HG03565 (cell line): Measurements from ENCODE around the gene PHACTR1.

Experiments used
- ATAC-seq: cut with Tn5 transposase; IDR thresholded peaks from one replicate; pipeline ENCODE4 v1.9.1; 2021; ENCODE audit warnings: mild to moderate bottlenecking, moderate library complexity; ENCODE audit not compliant: unreplicated experiment

The PHACTR1 gene

DNA sequence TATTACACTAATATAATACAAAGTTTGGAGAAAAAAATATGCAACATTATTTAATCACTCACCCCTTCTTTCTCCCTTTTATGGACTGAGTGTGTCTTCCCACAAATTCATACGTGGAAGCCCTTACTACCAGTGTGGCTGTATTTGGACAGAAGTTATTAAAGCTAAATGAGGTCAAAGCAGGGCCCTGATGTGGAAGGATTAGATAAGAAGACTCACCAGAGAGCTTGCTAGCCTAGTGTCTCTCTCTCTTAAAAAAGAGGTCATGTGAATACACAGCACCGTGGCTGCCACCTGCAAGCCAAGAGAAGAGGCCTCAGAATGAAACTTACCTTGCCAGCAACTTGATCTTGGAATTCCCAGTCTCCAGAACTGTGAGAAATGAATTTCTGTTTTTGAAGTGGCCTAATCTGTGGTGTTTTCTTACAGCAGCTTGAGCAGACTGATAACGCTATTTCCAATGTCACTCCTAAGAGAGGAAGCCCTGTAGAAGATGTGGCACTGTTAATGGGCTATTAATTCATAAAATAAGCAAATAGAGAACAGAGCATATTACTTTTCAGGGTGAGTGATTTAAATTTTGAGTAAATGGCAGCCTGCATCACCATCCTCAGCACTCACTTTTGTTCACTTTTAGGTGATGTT lies 378.3 kb downstream of the PHACTR1 start:
- no peak for ATAC-seq

DNA sequence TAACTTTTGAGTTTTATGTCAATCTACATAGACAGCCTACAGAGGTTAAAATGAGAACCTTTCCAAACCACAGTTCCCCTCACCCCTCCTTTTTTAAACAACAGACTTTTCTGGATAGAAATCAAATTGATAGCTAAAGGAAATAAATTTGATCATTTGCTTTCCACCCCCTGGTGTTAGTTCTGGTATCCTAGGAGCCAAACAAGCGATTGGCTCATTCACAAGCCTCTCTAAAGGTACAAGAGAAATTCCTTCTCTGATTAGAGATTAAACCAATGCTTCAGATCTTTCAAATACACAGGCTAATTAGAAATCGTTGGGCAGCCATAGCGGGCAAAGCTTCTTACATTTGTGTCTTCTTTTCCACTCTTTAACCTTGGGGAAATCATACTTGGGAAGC lies 379.5 kb downstream of the PHACTR1 start:
- no peak for ATAC-seq

DNA sequence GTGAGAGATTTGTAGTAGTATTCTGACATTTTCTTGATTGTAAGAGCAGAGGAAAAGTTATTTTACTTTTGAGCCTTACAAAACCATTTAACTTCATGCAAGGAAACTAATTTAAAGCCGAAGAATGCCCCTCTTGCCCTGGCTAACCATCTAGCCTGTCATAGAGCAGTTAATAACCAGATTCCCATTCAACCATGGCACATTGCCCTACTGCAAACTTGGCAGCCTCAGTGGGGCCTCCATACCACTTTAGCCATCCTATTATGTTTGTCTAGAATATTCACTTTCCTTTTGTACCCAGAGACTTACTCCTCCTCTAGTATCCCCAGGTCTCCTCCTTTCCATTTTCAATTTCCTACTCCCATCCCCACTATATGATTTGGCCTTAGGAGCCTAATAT lies 380.9 kb downstream of the PHACTR1 start:
- ATAC-seq: no peak

DNA sequence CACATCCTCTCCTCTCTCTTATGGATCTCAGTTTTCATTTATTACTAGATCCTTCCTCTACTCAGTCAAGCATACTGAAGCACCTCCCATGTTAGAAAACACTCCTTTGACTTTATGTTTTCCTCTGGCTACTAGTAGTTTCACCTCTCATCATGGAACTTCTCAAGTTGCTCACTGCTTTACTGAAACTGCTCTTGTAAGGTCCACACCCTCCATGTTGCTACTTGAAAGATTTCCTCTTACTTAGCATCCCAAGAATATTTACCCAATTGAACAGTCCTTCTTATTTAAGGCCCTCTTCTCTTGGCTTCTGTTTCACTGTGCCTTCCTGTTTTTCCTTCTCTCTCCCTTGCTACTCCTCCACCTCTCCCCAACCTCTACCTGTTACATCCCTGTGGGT lies 381.4 kb downstream of the PHACTR1 start:
- ATAC-seq: no peak

DNA sequence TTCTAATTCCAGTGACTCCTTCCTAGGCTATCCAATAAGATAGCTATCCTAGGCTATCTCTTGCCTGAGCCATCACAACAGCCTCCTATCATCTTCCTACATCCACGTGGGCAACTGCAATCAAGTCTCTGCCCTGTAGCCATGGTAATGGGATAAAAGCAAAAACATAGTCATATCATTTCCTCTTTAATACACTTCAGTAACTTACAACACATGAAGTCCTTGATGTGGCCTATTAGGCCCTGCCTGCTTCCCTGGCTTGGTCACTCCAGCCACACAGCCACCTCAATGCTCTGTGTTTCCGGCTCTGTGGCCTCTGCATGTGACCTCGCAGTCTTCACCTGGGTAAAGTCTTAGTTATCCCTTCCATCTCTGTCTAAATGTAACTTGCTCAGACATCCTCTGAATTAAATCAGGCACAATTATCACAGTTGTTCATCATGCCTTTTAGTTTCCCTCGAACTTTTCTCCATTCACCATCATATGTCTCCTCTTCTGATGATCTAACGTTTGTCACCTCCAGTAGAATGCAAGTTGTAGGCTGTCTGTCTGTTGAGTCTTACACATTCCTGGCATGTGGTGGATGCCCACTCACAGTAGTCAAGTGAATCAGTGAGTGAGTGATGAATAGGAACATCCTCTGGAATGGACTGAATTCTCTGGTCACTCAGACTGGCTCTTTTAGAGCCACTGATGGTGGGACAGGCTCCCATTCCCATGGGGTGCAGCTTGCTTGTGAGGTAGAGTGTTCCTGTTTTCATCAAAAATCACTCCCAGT lies 382.4 kb downstream of the PHACTR1 start:
- no peak for ATAC-seq

DNA sequence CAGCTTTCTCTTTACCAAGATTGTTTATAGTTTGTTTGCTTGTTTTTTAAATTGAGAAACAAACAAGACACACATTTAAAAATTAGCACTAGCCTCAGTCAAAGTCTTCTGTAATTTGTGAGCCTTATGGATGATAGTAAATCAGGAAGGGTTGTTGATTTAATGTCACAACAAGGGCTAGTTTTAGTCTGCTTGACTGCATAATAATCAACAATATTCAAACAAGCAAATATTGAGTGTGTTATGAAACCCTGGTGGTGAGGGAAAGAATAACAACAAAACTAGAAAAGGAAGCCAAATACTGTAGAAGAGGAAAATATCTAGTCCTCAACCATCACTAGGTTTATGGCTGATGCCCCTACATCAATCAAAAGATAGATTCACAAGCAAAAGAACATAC lies 383.2 kb downstream of the PHACTR1 start:
- ATAC-seq: no peak

DNA sequence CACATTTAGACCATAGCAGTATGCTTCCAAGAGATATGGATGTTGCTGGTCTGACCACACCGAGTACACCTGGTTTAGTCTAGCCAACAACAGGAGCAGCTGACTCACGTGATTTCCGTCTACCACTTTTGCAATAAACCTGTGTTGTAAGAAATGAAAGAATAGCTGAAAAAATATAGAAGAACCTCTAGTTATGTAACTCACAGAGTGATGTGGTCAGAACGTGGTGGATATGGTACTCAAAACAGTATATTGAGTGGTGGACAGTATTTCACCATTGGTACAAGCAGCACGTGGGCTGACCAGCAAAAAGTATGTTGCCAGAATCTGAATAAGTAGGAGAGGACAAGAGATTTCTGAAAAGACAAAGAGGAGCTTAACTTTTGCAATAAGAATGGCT lies 384.8 kb downstream of the PHACTR1 start:
- ATAC-seq: no peak

DNA sequence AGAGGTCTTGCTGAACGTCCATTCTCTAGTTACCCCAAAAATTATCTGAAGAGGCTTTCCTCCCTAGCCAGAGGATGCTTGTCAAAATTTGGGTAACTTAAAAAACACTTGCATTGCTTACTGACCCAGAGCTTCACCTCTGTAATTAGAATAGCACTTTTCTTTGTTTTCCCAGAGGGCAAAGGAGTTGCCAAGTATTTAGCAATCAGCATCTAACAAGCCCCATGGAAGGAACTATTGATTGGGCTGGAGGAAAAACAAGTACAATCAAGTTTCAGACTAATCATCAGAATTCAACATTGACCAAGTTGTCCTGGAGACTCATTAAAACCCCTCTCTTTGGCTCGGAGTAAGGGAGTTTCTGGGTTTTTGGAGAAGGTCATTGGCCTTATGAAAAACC lies 385.4 kb downstream of the PHACTR1 start:
- ATAC-seq: no peak

DNA sequence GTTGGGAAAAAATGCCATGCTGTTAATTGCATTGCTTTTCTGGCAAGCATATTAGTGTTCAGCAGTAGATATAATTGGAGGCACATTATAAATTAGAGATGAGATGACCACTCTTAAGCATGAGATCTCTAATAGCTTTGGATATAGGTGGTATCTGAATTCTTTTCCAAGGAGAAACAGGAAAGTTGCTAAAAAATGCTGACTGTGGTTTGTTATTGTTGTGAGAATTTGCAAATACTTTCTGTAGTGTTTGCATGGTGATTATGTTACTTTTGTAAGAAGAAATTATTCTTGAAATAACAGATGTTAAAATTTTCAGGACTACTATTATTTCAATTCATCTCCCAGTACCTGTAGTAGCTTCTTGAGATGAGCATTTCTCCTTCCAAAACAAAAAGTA lies 386.6 kb downstream of the PHACTR1 start:
- no peak for ATAC-seq

DNA sequence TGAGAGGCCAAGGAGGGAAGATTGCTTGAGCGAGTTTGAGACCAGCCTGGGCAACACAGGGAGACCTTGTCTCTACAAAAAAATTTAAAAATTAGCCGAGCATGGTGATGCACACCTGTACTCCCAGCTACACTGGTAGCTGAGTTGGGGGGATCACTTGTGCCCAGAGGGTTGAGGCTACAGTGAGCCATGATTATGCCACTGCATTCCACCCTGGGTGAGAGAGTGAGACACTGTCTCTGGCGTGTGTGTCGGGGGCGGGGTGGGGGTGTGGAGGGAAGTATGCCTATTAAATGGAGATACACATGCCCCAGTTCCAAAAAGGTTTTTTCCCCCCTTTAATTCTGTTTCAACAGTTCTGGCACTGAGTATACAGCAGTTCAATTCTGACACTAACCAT lies 388.6 kb downstream of the PHACTR1 start:
- no peak for ATAC-seq

DNA sequence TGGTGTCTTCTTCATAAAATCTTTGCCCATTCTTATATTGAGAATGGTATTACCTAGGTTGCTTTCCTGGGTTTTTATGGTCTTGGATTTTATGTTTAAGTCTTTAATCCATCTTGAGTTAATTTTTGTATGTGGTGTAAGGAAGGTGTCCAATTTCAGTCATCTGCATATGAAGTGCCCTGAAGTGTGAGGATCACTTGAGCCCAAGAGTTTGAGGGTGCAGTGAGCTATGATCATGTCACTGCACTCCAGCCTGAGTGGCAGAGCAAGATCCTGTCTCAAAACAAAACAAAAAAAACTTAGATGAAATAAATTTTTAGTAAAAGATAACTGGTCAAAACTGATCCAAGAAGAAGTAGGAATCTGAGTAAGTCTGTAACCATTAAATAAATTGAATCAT lies 396.4 kb downstream of the PHACTR1 start:
- ATAC-seq: no peak

DNA sequence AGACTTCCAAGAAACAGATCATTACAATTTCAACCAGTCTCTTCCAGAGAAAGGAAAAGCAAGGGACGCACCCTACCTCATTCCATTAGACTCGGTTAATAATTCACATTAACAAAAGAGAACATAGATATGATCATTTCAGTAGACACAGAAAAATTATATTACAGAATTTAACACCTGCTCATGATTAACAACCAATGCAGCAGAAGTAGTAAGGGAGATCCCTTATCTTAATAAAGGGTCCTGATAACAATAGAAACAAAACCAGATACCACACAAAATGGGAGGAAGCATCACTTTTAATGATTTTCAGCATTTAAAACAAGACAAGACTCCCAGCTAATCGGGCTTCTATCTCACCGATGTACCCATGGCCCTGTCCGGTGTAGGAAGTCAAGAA lies 396.8 kb downstream of the PHACTR1 start:
- no peak for ATAC-seq

DNA sequence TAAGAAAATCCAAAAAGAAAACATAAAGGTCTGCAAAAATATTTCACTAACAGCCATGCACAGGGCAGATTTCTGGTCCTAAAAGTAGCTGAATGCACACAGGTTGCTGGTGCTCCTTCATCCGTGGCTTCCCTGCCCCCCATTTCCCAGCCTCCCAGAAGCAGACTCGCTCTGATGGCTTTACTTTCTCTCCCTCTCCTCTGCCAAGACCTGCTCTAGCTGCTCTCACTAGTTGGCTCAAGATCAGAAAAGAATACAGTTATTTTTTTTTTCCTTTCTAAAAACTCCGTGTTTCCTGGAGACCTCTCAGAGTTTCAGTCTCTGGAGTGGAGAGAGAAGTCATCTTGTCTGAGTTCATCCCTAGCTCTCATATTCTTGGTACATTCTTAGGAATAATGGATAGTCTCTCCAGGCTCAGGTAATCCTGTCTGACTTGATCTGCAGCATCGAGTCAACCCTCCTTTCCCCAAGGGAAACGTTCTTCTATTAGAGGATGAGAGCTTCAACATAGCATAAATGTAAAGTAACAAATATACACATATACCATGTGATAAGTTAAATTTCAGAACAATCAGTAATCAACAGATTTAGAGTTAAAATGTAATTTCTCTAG lies 397.5 kb downstream of the PHACTR1 start:
- no peak for ATAC-seq

DNA sequence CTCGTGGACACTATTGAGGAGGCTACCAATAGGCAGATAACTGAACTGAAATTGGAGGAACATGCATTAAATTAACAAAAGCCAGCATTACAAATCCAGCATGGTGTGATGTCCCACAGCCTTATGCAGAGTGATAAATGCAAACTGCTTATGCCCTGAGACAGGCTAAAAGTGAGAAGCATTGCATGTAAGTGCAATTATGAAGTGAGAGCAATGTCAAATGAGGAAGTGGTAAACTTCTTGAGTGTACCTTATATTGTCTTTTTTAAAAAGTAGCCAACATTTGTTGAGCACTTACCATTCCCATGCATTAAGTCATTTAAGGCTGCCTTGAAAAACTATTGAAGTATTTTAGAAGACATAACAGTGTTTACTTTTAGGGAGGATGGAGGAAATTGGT lies 399.6 kb downstream of the PHACTR1 start:
- no peak for ATAC-seq

DNA sequence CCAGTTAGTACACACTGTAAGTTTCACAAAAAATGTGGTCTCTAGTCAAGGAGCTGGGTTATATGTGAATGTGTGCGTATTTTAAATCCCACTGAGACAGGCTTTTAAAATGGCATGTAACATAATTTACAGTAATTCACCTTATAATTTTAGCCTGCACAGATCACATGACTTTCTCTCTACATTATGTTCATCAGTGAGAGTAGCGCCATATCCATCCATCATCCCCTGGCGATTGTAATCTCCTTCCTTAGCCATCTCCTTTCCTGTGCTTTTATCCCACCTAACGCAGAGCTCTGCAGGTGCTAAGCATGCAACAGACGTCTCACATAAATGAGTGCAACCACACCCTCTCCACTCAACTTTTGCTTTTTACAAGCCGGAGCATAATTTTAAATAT lies 401.0 kb downstream of the PHACTR1 start:
- ATAC-seq: no peak

DNA sequence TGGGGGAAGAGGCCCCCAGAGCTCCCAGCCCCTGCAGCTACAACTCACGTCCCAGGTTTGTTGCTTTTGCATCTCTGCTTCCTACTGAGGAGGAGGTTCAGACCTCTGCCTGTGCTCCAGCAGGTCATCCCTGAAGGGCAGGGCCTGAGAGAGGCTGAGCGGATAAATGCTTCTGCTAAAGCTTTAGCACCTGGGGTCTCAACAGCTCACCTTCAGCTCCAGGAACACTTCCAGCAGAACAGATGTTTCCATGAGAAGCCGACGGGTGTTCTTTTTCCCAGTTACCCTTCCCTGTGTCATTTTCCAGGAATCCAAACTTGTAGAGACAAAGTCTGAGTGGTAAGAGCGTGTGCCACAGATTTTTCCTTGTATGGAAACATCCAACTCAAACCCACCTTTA lies 403.0 kb downstream of the PHACTR1 start:
- no peak for ATAC-seq

DNA sequence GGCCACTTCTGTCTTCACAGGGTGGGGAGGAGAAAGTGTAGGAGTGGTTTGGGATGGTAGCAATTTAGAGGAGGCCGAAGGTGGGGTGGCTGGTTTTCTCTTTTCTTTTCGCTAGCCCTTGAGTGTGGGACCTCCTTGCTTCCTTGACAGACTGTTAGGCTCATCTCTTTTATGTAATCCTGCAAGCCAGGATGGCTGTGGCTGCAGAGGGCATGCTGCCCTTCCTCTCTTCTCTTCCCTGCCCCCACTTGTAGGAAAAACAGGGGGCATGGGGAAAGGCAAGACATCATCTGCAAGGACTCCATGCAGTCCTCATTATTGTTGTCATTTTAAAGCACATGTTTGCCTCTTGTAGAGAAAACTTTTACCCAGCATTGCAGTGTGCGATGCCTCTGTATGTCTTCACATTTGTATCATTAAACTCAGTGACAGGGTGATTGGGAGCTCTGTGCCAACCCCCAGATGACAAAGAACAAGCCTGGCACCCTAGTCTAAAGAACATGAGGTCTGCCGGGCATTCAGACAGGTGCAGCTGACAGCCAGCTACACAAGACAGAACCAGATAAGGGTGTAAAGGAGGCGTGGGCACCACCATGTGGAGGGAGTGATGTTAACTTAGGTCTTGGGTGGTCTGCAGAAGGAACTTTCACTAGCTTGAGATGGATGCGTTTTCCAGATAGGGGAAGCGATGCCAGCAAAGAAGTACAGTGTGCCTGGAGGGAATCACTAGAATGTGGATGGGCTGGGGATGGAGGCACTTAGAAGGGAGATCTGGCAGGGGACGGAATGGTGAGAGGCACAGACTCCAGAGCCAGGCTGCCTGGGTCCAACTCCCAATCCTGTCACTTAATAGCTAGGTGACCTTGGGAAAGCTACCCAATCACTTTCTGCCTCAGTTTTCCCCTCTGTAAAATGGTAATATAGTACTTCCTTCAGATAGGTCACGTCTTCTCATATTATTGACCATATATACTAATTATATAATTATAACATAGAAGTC lies 404.2 kb downstream of the PHACTR1 start:
- no peak for ATAC-seq

DNA sequence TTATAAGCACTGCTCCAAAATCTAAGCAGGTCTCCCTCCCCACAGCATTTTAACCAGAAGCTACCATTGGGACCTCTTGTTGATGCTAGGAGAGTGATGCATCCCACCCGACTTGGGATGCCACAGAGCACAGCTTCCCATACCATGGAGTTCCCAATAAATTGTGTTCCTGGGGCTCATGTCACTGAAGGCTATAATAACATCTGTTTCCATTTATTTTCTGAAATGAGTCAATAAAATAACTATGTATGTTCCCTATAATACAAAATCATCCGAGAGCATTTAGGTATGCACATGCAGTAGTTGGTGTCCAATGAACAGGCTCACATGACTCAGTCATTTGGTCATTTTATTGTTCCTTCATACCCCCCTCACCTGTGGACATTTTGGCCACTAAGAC lies 407.6 kb downstream of the PHACTR1 start:
- no peak for ATAC-seq

DNA sequence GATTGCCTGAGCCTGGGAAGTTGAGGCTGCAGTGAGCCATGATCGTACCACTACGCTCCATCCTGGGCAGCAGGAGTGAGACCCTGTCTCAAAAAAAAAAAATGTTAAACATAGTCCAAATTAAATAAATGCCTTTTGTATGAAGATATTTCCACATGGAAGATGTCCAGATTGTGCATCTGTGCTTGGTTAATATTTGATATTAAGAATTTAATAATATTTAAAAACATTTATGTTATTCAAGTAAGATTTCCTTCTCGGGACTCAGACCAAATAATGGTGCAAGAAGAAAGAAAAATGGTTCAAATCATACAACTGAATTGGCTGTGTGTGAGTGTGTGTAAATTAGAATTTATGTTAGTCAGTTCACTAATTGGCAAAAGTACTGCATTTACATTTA lies 409.3 kb downstream of the PHACTR1 start:
- no peak for ATAC-seq

DNA sequence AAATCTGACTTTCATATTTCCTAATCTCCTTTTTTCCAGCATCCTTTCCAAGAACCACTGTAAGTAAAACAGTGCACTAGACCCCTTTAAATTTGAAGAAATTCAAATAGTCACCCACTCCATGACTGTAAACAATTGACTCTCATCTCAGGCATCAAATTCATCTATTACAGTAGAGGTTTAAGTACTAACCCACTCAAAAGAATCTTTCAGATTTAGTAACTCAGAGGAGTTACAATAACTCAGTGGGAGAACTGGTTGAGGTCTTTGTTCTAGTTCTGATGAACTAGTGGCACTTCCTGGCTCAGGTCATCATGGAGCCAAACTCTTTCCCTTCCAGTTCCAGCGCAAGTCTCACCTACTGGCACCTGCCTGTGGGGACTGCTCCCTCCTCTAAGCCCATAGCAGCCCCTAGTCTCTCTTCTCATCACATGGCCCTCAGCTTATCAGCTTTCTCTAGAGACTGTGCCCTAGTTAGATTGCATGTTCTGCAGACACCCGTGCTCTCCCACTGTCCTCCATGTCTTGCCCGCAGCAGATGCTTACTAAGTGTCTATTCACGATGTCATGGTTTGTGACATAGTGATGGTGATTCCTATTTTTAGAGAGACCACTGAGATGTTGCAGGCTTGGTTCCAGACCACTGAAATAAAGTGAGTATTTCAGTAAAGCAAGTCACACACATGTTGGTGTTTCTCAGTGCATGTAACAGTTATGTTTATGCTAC lies 415.5 kb downstream of the PHACTR1 start:
- ATAC-seq: no peak
